ENCODE measurements around the gene TREM1.

DNA sequence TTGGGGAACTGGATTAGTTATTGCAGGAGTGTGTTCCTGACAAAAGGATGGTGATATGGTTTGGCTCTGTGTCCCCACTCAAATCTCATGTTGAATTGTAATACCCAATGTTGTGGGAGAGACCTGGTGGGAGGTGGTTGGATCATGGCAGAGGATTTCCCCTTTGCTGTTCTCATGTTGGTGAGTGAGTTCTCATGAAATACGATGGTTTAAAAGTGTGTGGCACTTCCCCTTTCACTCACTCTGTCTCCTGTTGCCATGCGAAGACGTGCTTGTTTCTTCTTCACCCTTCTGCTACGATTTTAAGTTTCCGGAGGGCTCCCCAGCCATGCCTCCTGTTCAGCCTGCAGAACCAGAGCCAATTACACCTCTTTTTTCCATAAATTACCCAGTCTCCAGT, 16.2 kb upstream of the TREM1 start:
- TF ChIP-seq, protein P1, sequence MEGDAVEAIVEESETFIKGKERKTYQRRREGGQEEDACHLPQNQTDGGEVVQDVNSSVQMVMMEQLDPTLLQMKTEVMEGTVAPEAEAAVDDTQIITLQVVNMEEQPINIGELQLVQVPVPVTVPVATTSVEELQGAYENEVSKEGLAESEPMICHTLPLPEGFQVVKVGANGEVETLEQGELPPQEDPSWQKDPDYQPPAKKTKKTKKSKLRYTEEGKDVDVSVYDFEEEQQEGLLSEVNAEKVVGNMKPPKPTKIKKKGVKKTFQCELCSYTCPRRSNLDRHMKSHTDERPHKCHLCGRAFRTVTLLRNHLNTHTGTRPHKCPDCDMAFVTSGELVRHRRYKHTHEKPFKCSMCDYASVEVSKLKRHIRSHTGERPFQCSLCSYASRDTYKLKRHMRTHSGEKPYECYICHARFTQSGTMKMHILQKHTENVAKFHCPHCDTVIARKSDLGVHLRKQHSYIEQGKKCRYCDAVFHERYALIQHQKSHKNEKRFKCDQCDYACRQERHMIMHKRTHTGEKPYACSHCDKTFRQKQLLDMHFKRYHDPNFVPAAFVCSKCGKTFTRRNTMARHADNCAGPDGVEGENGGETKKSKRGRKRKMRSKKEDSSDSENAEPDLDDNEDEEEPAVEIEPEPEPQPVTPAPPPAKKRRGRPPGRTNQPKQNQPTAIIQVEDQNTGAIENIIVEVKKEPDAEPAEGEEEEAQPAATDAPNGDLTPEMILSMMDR (IDR thresholded peaks at IDR 0.05): no peak
- no peak for TF ChIP-seq POLR2A (IDR thresholded peaks at IDR 0.05)
